ENCODE data around the gene FXYD3.

Gene FXYD3

GRCh38 chr19:35161434-35161743 is 45.8 kb downstream of the FXYD3 start:
- TF ChIP-seq ZNF565 (CRISPR knock-in tag; conservative IDR thresholded peaks at IDR 0.05; ENCODE audit: low read depth) = no peak
- TF ChIP-seq ZNF70 (CRISPR knock-in tag; IDR thresholded peaks at IDR 0.05) = no peak
- ATAC-seq = no peak

DNA sequence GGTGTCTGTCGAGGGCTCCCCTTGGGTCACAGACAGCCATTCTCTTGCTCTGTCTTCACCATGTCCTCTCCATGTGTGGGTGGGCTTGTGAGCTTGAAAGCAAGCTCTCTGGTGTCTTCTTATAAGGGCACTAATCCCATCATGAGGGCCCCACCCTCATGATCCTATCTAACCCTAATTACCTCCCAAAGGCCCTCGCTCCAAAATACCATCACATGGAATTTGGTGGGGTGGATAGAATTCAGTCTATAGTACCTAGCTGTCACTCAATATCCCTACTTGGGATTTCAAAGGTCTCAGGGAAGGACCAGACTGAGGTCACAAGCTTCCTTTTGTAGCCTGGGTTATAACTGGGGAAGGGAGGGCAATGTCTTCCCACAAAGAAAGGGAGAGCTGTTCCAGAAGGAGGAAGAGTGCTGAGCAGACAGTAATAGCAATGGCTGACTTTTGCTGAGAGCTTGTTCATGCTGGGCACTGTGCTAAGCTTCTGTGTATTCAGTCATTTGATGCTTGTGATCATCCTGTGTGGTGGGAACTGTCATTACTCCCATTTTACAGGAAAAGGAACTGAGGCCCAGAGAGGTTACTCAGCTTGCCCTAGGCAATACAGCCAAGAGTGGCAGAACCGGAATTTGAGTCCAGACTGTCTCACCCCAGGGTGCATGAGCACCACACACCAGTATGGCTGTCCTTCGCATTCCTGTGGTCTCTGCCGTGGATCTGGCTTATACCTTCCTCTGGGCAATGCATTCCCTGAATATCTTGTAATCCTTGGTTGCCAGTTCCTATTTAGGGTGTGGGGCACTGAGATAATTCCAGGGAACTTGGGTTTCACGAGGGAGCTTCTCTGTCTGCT is 47.1 kb downstream of the FXYD3 start:
- peak; percentile 75 for ATAC-seq

DNA sequence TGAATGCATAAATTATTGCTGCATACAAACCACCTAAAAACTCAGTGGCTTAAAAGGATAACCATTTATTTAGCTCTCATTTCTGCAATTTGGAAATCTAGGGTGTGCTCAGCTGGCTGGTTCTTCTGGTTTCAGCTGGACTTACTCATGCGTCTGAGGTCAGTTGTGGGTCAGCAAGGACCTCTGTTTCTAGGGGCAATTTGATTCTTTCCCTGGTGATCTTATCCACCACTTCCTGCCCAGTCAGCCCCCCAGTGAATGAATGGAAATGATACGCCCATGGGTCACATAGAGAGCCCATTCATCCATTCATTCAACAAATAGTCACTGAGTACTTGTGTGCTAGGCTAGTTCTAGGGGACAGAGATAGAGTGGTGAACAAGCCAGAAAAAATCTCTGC is 48.8 kb downstream of the FXYD3 start:
- TF ChIP-seq PPARA (CRISPR knock-in tag; IDR thresholded peaks at IDR 0.05; ENCODE audit: borderline replicate concordance) = no peak
- TF ChIP-seq, protein P1, sequence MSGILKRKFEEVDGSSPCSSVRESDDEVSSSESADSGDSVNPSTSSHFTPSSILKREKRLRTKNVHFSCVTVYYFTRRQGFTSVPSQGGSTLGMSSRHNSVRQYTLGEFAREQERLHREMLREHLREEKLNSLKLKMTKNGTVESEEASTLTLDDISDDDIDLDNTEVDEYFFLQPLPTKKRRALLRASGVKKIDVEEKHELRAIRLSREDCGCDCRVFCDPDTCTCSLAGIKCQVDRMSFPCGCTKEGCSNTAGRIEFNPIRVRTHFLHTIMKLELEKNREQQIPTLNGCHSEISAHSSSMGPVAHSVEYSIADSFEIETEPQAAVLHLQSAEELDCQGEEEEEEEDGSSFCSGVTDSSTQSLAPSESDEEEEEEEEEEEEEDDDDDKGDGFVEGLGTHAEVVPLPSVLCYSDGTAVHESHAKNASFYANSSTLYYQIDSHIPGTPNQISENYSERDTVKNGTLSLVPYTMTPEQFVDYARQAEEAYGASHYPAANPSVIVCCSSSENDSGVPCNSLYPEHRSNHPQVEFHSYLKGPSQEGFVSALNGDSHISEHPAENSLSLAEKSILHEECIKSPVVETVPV (CRISPR knock-in tag; IDR thresholded peaks at IDR 0.05) = no peak
- no peak for TF ChIP-seq TSHZ2 (CRISPR knock-in tag; IDR thresholded peaks at IDR 0.05)
- TF ChIP-seq, protein P2, sequence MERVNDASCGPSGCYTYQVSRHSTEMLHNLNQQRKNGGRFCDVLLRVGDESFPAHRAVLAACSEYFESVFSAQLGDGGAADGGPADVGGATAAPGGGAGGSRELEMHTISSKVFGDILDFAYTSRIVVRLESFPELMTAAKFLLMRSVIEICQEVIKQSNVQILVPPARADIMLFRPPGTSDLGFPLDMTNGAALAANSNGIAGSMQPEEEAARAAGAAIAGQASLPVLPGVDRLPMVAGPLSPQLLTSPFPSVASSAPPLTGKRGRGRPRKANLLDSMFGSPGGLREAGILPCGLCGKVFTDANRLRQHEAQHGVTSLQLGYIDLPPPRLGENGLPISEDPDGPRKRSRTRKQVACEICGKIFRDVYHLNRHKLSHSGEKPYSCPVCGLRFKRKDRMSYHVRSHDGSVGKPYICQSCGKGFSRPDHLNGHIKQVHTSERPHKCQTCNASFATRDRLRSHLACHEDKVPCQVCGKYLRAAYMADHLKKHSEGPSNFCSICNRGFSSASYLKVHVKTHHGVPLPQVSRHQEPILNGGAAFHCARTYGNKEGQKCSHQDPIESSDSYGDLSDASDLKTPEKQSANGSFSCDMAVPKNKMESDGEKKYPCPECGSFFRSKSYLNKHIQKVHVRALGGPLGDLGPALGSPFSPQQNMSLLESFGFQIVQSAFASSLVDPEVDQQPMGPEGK (CRISPR knock-in tag; IDR thresholded peaks at IDR 0.05; ENCODE audit: borderline replicate concordance) = no peak
- no peak for TF ChIP-seq RARB (CRISPR knock-in tag; IDR thresholded peaks at IDR 0.05)
- TF ChIP-seq ISL1 (CRISPR knock-in tag; IDR thresholded peaks at IDR 0.05) = no peak
- no peak for TF ChIP-seq GLIS3 (CRISPR knock-in tag; IDR thresholded peaks at IDR 0.05)
- TF ChIP-seq ZNF8 (CRISPR knock-in tag; IDR thresholded peaks at IDR 0.05) = no peak
- TF ChIP-seq TCF4 (CRISPR knock-in tag; IDR thresholded peaks at IDR 0.05; ENCODE audit: borderline replicate concordance) = no peak
- no peak for TF ChIP-seq SNAI2 (CRISPR knock-in tag; IDR thresholded peaks at IDR 0.05)
- no peak for ATAC-seq

More for the DNA sequence above, 47.1 kb downstream of the FXYD3 start:
- TF ChIP-seq TOX (CRISPR knock-in tag; IDR thresholded peaks at IDR 0.05; ENCODE audit: borderline replicate concordance) (no peak), ZC3H10 (CRISPR knock-in tag; IDR thresholded peaks at IDR 0.05) (no peak), ZNF70 (CRISPR knock-in tag; IDR thresholded peaks at IDR 0.05) (no peak), ISL1 (CRISPR knock-in tag; IDR thresholded peaks at IDR 0.05) (no peak)
- TF ChIP-seq, protein P1 (CRISPR knock-in tag; IDR thresholded peaks at IDR 0.05) = no peak

DNA sequence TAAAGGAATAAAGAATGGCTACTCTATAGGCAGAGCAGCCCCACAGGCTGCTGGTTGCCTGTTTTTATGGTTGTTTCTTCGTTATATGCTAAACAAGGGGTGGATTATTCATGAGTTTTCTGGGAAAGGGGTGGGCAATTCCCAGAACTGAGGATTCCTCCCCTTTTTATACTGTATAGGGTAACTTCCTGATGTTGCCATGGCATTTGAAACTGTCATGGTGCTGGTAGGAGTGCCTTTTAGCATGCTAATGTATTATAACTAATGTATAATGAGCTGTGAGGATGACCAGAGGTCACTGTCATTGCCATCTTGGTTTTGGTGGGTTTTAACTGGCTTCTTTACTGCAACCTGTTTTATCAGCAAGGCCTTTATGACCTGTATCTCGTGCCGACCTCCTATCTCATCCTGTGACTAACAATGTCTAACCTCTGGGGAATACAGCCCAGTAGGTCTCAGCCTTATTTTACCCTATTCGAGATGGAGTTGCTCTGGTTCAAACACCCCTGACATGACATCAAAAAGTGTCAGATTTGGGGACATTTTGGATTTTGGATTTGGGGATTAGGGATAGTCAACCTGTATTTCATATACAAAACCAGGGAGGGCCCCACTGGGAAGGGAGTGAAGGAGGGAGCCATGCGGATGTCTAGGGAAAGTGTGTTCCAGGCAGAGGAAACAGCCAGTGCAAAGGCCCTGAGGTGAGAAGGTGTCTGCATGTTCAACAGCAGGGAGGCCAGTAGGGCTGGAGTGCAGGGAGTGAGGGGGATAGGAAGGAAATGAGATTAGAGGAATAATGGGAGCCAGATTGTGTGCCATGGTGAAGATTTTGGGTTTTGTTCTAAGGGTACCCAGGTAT is 49.8 kb downstream of the FXYD3 start:
- TF ChIP-seq PPARA (CRISPR knock-in tag; IDR thresholded peaks at IDR 0.05; ENCODE audit: borderline replicate concordance) = no peak
- TF ChIP-seq, protein P3, sequence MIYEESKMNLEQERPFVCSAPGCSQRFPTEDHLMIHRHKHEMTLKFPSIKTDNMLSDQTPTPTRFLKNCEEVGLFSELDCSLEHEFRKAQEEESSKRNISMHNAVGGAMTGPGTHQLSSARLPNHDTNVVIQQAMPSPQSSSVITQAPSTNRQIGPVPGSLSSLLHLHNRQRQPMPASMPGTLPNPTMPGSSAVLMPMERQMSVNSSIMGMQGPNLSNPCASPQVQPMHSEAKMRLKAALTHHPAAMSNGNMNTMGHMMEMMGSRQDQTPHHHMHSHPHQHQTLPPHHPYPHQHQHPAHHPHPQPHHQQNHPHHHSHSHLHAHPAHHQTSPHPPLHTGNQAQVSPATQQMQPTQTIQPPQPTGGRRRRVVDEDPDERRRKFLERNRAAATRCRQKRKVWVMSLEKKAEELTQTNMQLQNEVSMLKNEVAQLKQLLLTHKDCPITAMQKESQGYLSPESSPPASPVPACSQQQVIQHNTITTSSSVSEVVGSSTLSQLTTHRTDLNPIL (CRISPR knock-in tag; IDR thresholded peaks at IDR 0.05; ENCODE audit: low read depth) = no peak
- no peak for TF ChIP-seq ARNTL (CRISPR knock-in tag; IDR thresholded peaks at IDR 0.05; ENCODE audit: borderline replicate concordance, low read depth)
- TF ChIP-seq ZNF70 (CRISPR knock-in tag; IDR thresholded peaks at IDR 0.05) = no peak
- no peak for TF ChIP-seq SNAI2 (CRISPR knock-in tag; IDR thresholded peaks at IDR 0.05)
- TF ChIP-seq, protein P1 (CRISPR knock-in tag; IDR thresholded peaks at IDR 0.05) = no peak
- no peak for ATAC-seq

Measured in SK-N-SH treated with all-trans-retinoic acid at 6 μM for 48 hours (cell line).